ENCODE measurements around the gene SPARC. TPM values are rescaled to one million over a fixed set of nuclear protein-coding genes. Genes with fewer than 3 reads are reported as not detected.

SPARC gene
- total RNA-seq, 2 donors from 2014 or later, result 913 to 2,416 TPM

GRCh38 chr5:151611127-151611775 lies 75.5 kb downstream of the SPARC start:
- DNase-seq (ENCODE audit: low spot score), result no peak
- intact Hi-C loops (cut with DNase I), result no loop called here

Other genes starting within 250 kb of the SPARC start
- gene SLC36A1, start 239.3 kb downstream of the SPARC start, total RNA-seq, result 10 to 100 TPM; 15.3 to 15.6 TPM
- gene FAT2, start 95.6 kb downstream of the SPARC start, total RNA-seq, result not detected
- 10 to 100 TPM; 62.8 to 68.6 TPM for gene ATOX1, start 71.7 kb upstream of the SPARC start, total RNA-seq
- gene G3BP1, start 85.0 kb upstream of the SPARC start, total RNA-seq, result 100 to 1,000 TPM; 117 to 130 TPM
- gene GLRA1, start 237.9 kb upstream of the SPARC start, total RNA-seq, result not detected

Measured in posterior vena cava (tissue), 2 donors.